Neural cell (in vitro differentiated cells): ENCODE results near the gene ADCY5. TPM values are rescaled to one million over a fixed set of nuclear protein-coding genes. Genes with fewer than 3 reads are reported as not detected.

Experiments used
- H2AFZ ChIP-seq: fragments of 200-600, 300-800 bp; sonication (generic), shearing (Covaris generic); 2 replicates; pipeline ENCODE4 v1.6.0; 2014; ENCODE audit warnings: low read depth, mild to moderate bottlenecking, antibody characterized with exemption, low read length, moderate library complexity
- H3F3A ChIP-seq: fragments of 200-600 bp; shearing (Covaris generic); 2 replicates; pipeline ENCODE4 v1.6.1; 2016; ENCODE audit warnings: mild to moderate bottlenecking, moderate library complexity, mixed read lengths, antibody characterized with exemption, low read length; ENCODE audit not compliant: insufficient read depth, poor library complexity, severe bottlenecking
- H3K27ac ChIP-seq: fragments of 200-600, 300-800 bp; sonication (generic), shearing (Covaris generic); 2 replicates; pipeline ENCODE4 v1.5.1; 2014; ENCODE audit warnings: mild to moderate bottlenecking, low read length, moderate library complexity
- H3K27me3 ChIP-seq: fragments of 300-800, 200-600 bp; sonication (generic), shearing (Covaris generic); 2 replicates; pipeline ENCODE4 v1.6.0; 2014; ENCODE audit warnings: mild to moderate bottlenecking, low read depth, low read length, moderate library complexity; ENCODE audit not compliant: insufficient read depth
- H3K36me3 ChIP-seq: fragments of 300-800, 200-600 bp; sonication (generic), shearing (Covaris generic); 2 replicates; pipeline ENCODE4 v1.5.1; 2014; ENCODE audit warnings: mild to moderate bottlenecking, antibody characterized with exemption, low read length, moderate library complexity; ENCODE audit not compliant: insufficient read depth
- H3K4me2 ChIP-seq: fragments of 300-800, 200-600 bp; sonication (generic), shearing (Covaris generic); 2 replicates; pipeline ENCODE4 v1.6.0; 2014; ENCODE audit warnings: mild to moderate bottlenecking, low read length
- H3K4me3 ChIP-seq: fragments of 300-800, 200-600 bp; sonication (generic), shearing (Covaris generic); 2 replicates; pipeline ENCODE4 v1.5.1; 2014; ENCODE audit warnings: mild to moderate bottlenecking, low read length, moderate library complexity
- H3K79me2 ChIP-seq: fragments of 200-600 bp; shearing (Covaris generic); replicated peaks from 2 replicates; pipeline ENCODE4 v1.6.0; 2014; ENCODE audit warnings: mild to moderate bottlenecking, low read length, moderate library complexity; ENCODE audit not compliant: insufficient read depth
- H3K9ac ChIP-seq: fragments of 300-800, 200-600 bp; sonication (generic), shearing (Covaris generic); 2 replicates; pipeline ENCODE4 v1.6.1; 2016; ENCODE audit warnings: mild to moderate bottlenecking, low read length, mixed read lengths
- H3K9me2 ChIP-seq: fragments of 200-600 bp; shearing (Covaris generic); 2 replicates; pipeline ENCODE4 v1.6.1; 2016; ENCODE audit warnings: mild to moderate bottlenecking, low read length, mixed read lengths; ENCODE audit not compliant: insufficient read depth
- H3K9me3 ChIP-seq: fragments of 200-600, 300-800 bp; sonication (generic), shearing (Covaris generic); 2 replicates; pipeline ENCODE4 v1.6.1; 2016; ENCODE audit warnings: mild to moderate bottlenecking, mixed run types, low read length, moderate library complexity, mixed read lengths
- H4K20me1 ChIP-seq: fragments of 200-600 bp; shearing (Covaris generic); 2 replicates; pipeline ENCODE4 v1.6.1; 2016; ENCODE audit warnings: mild to moderate bottlenecking, mixed run types; ENCODE audit not compliant: insufficient read depth
- EP300 ChIP-seq: fragments of 450-650 bp; conservative IDR thresholded peaks from 2 replicates; pipeline ENCODE4 v1.6.1; 2014; ENCODE audit warnings: antibody characterized with exemption, mild to moderate bottlenecking, moderate library complexity; ENCODE audit not compliant: poor library complexity, severe bottlenecking
- EZH2 ChIP-seq: fragments of 200-600, 300-800 bp; shearing (Covaris generic), sonication (generic); IDR thresholded peaks from 2 replicates; pipeline ENCODE4 v1.6.1; 2014; ENCODE audit warnings: antibody characterized with exemption, low read length, borderline replicate concordance, mild to moderate bottlenecking; ENCODE audit not compliant: insufficient read depth, poor library complexity, severe bottlenecking
- MXI1 ChIP-seq: fragments of 450-650 bp; conservative IDR thresholded peaks from 2 replicates; pipeline ENCODE4 v1.6.1; 2014; ENCODE audit warnings: antibody characterized with exemption, mild to moderate bottlenecking; ENCODE audit not compliant: poor library complexity, severe bottlenecking
- POLR2AphosphoS5 ChIP-seq: IDR thresholded peaks from 2 replicates; pipeline ENCODE4 v1.6.1; 2012
- RAD21 ChIP-seq: fragments of 450-650 bp; conservative IDR thresholded peaks from 2 replicates; pipeline ENCODE4 v1.6.1; 2014; ENCODE audit warnings: antibody characterized with exemption, mild to moderate bottlenecking, moderate library complexity
- SMC3 ChIP-seq: fragments of 450-650 bp; conservative IDR thresholded peaks from 2 replicates; pipeline ENCODE4 v1.6.1; 2014; ENCODE audit warnings: antibody characterized with exemption, mild to moderate bottlenecking, moderate library complexity; ENCODE audit not compliant: poor library complexity
- TAF1 ChIP-seq: IDR thresholded peaks from 2 replicates; pipeline ENCODE4 v1.6.1; 2012; ENCODE audit warnings: low read depth
- polyA plus RNA-seq: library from polyadenylated mRNA; depleted of rRNA; stranded (reverse); fragments of >200 nt; gene quantifications from 2 replicates; pipeline ENCODE4 v1.2.3, GENCODE V29; 2014
- TF ChIP-seq, protein P1 (sequence below): fragments of 450-650 bp; IDR thresholded peaks from 2 replicates; pipeline ENCODE4 v1.5.1; 2014; ENCODE audit warnings: antibody characterized with exemption, mild to moderate bottlenecking, moderate library complexity; ENCODE audit not compliant: poor library complexity, severe bottlenecking
- TF ChIP-seq, protein P2 (sequence below): IDR thresholded peaks from 2 replicates; pipeline ENCODE4 v1.6.1; 2012; ENCODE audit warnings: borderline replicate concordance

Gene ADCY5
- polyA plus RNA-seq, 1 donor from 2014 or later = 7.7 TPM

DNA sequence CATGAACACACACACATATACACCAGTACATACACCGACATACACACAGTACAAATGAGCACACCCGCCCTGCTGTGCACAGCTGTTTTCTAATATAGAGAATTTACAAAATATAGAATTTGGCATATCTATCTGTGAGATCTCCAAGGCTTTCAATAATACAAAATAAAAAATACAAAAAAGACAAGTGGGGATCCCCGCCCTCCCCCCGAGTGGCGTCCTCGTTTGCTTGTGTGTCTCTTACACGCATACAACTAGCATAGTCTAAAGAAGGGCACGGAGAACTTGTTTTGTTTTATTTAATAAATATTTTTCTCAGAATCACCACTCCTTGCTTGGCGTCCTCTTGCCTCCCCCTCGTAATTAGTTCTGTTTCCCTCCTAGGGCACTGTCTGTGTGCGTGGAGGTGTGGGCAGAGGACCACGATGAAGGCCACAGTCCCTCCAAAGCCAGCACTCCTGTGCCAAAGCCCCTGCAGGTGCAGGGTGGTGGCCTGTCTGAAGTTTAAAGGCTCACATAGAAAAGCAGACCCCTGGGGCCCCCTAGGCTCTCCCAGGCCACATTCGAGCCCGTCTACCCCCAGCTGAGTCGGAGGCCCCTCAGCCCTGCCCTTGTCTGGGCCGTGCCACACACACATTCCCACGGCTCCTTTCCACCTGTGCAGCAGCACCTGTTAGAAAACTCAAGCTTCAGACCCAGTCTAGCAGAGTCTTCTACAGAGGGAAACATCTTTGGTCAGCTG is 165.1 kb downstream of the ADCY5 start:
- TF ChIP-seq TAF1 (no peak), EZH2 (no peak), POLR2AphosphoS5 (no peak), RAD21 (no peak), SMC3 (no peak), MXI1 (no peak), EP300 (no peak)
- TF ChIP-seq, protein P1, sequence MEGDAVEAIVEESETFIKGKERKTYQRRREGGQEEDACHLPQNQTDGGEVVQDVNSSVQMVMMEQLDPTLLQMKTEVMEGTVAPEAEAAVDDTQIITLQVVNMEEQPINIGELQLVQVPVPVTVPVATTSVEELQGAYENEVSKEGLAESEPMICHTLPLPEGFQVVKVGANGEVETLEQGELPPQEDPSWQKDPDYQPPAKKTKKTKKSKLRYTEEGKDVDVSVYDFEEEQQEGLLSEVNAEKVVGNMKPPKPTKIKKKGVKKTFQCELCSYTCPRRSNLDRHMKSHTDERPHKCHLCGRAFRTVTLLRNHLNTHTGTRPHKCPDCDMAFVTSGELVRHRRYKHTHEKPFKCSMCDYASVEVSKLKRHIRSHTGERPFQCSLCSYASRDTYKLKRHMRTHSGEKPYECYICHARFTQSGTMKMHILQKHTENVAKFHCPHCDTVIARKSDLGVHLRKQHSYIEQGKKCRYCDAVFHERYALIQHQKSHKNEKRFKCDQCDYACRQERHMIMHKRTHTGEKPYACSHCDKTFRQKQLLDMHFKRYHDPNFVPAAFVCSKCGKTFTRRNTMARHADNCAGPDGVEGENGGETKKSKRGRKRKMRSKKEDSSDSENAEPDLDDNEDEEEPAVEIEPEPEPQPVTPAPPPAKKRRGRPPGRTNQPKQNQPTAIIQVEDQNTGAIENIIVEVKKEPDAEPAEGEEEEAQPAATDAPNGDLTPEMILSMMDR = no peak
- TF ChIP-seq, protein P2, sequence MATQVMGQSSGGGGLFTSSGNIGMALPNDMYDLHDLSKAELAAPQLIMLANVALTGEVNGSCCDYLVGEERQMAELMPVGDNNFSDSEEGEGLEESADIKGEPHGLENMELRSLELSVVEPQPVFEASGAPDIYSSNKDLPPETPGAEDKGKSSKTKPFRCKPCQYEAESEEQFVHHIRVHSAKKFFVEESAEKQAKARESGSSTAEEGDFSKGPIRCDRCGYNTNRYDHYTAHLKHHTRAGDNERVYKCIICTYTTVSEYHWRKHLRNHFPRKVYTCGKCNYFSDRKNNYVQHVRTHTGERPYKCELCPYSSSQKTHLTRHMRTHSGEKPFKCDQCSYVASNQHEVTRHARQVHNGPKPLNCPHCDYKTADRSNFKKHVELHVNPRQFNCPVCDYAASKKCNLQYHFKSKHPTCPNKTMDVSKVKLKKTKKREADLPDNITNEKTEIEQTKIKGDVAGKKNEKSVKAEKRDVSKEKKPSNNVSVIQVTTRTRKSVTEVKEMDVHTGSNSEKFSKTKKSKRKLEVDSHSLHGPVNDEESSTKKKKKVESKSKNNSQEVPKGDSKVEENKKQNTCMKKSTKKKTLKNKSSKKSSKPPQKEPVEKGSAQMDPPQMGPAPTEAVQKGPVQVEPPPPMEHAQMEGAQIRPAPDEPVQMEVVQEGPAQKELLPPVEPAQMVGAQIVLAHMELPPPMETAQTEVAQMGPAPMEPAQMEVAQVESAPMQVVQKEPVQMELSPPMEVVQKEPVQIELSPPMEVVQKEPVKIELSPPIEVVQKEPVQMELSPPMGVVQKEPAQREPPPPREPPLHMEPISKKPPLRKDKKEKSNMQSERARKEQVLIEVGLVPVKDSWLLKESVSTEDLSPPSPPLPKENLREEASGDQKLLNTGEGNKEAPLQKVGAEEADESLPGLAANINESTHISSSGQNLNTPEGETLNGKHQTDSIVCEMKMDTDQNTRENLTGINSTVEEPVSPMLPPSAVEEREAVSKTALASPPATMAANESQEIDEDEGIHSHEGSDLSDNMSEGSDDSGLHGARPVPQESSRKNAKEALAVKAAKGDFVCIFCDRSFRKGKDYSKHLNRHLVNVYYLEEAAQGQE = no peak
- H3F3A ChIP-seq = no peaks in the 10 kb centered on the region
- H3K27me3 ChIP-seq = no peaks in the 10 kb centered on the region
- no peaks in the 10 kb centered on the region for H4K20me1 ChIP-seq
- H3K36me3 ChIP-seq = no peaks in the 10 kb centered on the region
- no peak overlapping the region for H3K4me2 ChIP-seq
- H3K79me2 ChIP-seq = no peaks in the 10 kb centered on the region
- H3K27ac ChIP-seq = no peak overlapping the region
- H3K4me3 ChIP-seq = no peak overlapping the region
- H2AFZ ChIP-seq = no peak overlapping the region
- H3K9ac ChIP-seq = no peak overlapping the region
- no peaks in the 10 kb centered on the region for H3K9me3 ChIP-seq
- H3K9me2 ChIP-seq = no peaks in the 10 kb centered on the region

DNA sequence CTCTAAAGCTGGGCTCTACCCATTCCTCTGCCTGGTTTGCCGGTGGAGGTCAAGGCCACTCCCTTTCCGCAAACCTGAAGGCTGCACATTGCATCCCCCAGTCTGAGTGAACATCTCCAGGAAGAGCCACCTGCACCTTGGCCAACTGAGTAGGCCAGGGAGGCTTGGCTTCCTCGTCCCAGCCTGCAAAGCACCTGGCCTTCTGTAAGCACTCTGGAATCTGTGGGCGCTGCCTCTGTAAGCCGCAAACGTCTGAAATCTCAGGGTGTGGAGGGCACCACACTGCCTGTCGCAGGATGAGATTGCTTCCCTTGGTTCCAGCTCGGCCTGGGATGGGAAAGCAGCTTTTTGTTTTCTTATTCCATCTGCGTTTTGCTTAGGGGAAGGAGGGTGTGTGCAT is 165.8 kb downstream of the ADCY5 start:
- H3K79me2 ChIP-seq = no peaks in the 10 kb centered on the region
- H3K36me3 ChIP-seq = no peaks in the 10 kb centered on the region
- H4K20me1 ChIP-seq = no peaks in the 10 kb centered on the region
- no peaks in the 10 kb centered on the region for H3K27me3 ChIP-seq
- H3K4me3 ChIP-seq = no peak overlapping the region
- H3K9ac ChIP-seq = no peak overlapping the region
- H3F3A ChIP-seq = no peaks in the 10 kb centered on the region
- H3K9me3 ChIP-seq = no peaks in the 10 kb centered on the region
- no peaks in the 10 kb centered on the region for H3K9me2 ChIP-seq
- no peak for TF ChIP-seq RAD21
- no peak for TF ChIP-seq POLR2AphosphoS5
- no peak for TF ChIP-seq MXI1
- TF ChIP-seq, protein P2 = no peak
- no peak for TF ChIP-seq TAF1
- no peak for TF ChIP-seq EP300
- TF ChIP-seq EZH2 = no peak
- TF ChIP-seq SMC3 = no peak
- TF ChIP-seq, protein P1 = no peak
- H3K4me2 ChIP-seq = no peak overlapping the region
- H3K27ac ChIP-seq = no peak overlapping the region
- H2AFZ ChIP-seq = no peak overlapping the region
